Mucosa of stomach (tissue), 1 donor: ENCODE results near the gene GMPPA.

Experiments used
- H3K27me3 ChIP-seq: one replicate; pipeline ENCODE4 v1.7.0; 2013; ENCODE audit warnings: mild to moderate bottlenecking, low read length; ENCODE audit not compliant: control insufficient read depth, insufficient read depth
- H3K36me3 ChIP-seq: one replicate; pipeline ENCODE4 v1.7.0; 2013; ENCODE audit warnings: low read length; ENCODE audit not compliant: control insufficient read depth, insufficient read depth
- H3K4me1 ChIP-seq: one replicate; pipeline ENCODE4 v1.7.0; 2013; ENCODE audit warnings: mild to moderate bottlenecking, low read length; ENCODE audit not compliant: control insufficient read depth, insufficient read depth
- H3K4me3 ChIP-seq: one replicate; pipeline ENCODE4 v1.7.0; 2013; ENCODE audit warnings: low read length
- H3K9ac ChIP-seq: one replicate; pipeline ENCODE4 v1.7.0; 2013; ENCODE audit warnings: mild to moderate bottlenecking, low read length, moderate library complexity
- H3K9me3 ChIP-seq: one replicate; pipeline ENCODE4 v1.7.0; 2013; ENCODE audit warnings: mild to moderate bottlenecking, low read length, moderate library complexity; ENCODE audit not compliant: control insufficient read depth
- donor health status: Pancreatic carcinoma.

Gene GMPPA

DNA sequence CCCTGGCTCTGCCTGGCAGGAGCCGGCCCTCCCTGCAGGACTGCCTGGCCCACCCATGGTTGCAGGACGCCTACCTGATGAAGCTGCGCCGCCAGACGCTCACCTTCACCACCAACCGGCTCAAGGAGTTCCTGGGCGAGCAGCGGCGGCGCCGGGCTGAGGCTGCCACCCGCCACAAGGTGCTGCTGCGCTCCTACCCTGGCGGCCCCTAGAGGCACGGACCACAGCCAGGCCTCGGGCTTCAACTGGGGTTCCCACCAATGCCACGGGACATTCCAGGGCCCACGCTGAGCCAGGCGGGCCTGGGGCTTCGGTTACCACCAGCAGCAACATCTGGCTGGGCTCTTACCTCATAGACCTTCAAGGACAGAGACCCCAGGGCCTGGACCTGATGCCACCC lies 6.1 kb upstream of the GMPPA start:
- no peak overlapping the region for H3K4me3 ChIP-seq
- H3K36me3 ChIP-seq, result no peaks in the 10 kb centered on the region
- H3K9me3 ChIP-seq, result no peaks in the 10 kb centered on the region
- no peak overlapping the region for H3K9ac ChIP-seq
- peaks cover 67% of the 10 kb centered on the region for H3K27me3 ChIP-seq
- H3K4me1 ChIP-seq, result peaks cover 9% of the 10 kb centered on the region

DNA sequence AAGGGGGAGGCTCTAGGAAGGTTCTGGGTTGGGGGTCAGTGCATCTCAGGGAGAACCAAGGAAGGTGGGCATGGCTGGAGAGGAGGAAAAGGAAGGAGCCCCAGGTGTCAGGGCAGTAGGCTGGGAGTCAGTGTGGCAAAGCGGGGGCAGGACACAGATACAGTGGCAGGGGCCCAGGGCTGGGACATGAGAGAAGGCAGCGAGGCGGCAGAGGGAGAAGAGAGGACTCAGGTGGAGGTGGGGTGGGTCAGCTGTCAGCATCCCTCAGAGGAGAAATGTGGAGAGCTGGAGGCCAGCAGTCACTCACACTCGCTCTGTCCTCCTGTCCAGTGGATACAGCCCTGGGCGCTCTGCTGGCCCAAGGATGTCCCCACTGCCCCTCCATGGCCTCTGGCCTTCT lies 5.6 kb upstream of the GMPPA start:
- no peak overlapping the region for H3K9ac ChIP-seq
- peaks cover 67% of the 10 kb centered on the region for H3K27me3 ChIP-seq
- H3K36me3 ChIP-seq, result no peaks in the 10 kb centered on the region
- peaks cover 12% of the 10 kb centered on the region for H3K4me1 ChIP-seq
- no peak overlapping the region for H3K4me3 ChIP-seq
- H3K9me3 ChIP-seq, result no peaks in the 10 kb centered on the region

DNA sequence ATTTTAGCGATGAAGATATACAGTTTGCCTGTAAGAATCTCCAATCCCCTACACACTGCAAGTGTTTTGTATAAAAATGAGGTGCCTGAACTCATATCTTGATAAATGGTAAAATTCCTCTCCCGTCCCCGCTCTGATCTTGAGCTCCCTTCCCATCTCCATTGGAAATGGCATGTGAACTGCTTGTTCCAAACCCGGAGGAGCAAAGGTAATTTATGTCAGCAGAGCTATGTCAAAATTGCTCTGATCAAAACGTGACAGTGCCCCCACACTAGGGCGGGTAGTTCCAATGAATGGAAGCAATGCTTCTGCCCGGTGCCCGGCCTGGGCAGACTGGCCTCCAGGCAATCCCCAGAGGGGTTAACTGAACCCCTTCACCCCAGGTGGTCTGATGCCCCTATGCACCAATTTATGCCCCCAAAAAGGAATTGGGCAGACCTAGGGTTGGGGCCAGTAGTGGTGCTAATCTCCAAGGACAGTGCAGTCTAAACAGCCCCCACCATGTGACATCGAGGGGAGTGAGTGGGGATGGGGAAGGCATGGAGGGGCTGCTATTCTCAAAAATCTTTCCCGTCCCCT lies 3.6 kb upstream of the GMPPA start:
- Histone ChIP-seq H3K9ac (no peak overlapping the region), H3K4me1 (peaks cover 24% of the 10 kb centered on the region), H3K9me3 (no peaks in the 10 kb centered on the region), H3K27me3 (peaks cover 64% of the 10 kb centered on the region), H3K4me3 (no peak overlapping the region), H3K36me3 (no peaks in the 10 kb centered on the region)

DNA sequence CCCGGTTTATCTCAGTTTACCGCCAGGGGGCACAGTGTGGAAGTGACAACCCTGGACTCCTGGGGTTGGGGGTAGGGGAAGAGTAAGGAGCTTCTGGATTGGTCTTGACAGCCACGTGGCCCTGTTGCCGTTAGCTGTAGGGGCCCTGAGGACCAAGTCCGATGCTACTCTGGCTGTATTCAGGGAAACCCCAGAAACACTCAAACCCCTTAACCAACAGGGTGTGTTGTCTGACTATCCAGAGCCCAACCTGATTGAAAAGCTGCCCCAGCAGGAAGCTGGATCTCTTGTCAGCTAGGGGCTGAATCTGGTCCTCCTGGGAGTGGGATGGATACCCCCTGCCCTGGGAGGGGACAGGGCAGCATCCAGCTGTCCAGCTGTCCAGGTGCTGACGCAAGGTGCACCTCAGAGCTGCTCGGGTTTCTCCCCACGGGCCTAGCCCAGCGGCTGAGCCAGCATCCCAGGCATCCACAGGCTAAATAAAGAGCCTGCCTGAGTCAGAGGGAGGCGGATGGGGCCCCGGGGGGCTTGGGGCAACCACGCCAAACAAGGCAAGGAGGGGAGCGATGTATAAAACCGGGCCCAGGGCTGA lies 3.1 kb upstream of the GMPPA start:
- Histone ChIP-seq H3K27me3 (peaks cover 61% of the 10 kb centered on the region), H3K4me1 (peaks cover 26% of the 10 kb centered on the region), H3K4me3 (no peak overlapping the region), H3K36me3 (no peaks in the 10 kb centered on the region), H3K9ac (no peak overlapping the region), H3K9me3 (no peaks in the 10 kb centered on the region)

DNA sequence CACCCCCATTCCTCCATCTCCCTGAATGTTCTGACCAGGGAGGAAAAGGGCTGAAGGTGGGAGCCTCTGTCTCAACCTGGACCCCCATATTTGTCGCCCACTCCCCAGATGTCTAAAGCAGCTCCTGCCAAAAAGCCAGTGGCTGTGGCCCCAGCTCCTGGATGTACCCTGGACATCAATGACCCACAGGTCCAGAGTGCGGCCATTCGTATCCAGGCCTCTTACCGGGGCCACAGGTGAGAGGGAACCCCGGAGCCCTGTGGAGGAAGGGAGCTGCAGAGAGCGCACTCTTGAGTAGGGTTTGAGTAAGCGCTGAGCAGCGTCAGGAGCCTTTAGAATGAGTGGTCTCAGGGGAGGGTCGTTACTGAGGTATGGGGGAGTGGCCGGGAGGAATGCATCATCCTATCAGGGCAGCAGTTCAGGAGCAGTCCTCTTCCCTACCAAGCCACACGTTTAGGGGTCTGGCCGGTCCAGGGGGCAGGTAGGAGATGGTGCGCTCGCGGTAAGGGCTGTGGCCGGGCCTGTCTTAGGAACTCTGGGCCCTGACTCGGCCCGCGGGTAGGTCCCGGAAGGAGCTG lies 2.4 kb upstream of the GMPPA start:
- Histone ChIP-seq H3K9ac (no peak overlapping the region), H3K4me3 (no peak overlapping the region), H3K9me3 (no peaks in the 10 kb centered on the region), H3K36me3 (no peaks in the 10 kb centered on the region), H3K4me1 (peaks cover 26% of the 10 kb centered on the region), H3K27me3 (peaks cover 56% of the 10 kb centered on the region)

DNA sequence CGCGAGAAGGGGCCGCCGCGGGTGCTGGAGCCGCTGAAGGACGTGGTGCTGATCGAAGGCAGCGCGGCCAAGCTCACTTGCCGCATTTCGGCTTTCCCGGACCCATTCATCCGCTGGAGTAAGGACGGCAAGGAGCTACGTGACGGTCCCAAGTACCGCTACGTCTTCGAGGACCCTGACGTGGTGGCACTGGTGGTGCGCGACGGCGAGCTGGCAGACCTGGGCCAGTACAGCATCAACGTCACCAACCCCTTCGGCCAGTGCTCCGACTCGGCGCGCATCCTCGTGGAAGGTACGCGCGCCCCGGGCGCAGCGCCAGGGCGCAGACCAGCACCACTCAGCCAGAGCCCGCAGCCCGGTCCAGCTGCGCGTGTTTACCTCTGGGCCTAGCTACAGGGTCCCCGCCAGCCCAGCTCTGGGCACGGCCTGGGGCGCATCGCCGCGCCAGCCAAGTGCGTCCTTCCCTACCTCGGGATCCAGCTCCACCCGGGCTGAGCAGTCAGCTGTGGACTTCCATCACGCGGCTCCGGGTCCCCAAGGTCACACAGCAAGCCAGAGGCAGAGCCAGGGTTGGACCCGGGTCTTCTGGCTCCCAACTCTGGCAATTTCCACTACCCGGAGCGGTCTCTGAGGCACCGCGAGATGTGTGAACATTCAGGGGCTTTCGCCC lies 1.7 kb upstream of the GMPPA start:
- Histone ChIP-seq H3K9ac (no peak overlapping the region), H3K9me3 (no peaks in the 10 kb centered on the region), H3K36me3 (no peaks in the 10 kb centered on the region), H3K27me3 (peaks cover 53% of the 10 kb centered on the region), H3K4me1 (peaks cover 26% of the 10 kb centered on the region), H3K4me3 (no peak overlapping the region)

DNA sequence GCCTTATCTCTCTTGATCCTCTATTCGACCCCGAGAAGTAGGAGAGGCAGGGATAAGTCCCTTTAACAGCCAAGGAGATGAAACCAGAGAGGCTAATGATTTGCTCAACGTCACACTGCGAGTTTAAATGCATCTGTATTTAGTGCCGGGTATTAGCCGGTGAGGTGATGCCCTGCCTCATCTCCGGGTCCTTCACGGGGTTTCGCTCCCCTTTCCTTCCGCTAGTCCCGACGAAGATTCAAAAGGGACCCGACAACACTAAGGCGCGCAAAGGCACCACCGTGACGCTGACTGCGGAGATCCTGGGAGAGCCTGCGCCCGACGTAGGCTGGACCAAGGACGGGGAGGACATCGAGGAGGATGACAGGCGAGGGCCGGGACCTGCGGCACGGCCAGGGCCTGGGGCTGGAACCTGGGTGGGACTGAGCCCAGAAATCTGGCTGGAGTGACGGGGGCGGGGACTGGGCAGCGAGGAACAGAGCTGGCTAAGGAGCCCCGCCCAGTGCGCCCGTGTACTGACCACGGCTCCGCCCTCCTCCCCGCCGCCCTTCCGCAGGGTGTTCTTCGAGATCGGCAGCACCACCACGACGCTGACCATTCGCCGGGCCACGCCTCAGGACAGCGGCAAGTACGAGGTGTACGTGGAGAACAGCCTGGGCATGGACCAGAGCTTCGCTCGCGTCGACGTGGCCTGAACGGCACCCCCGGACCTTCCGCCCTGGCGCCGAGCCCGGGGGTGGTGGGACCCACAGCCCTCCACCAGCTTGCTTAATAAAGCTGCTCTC lies 1.0 kb upstream of the GMPPA start:
- Histone ChIP-seq H3K9ac (peak overlapping the region; percentile 94), H3K4me1 (peaks cover 26% of the 10 kb centered on the region), H3K9me3 (no peaks in the 10 kb centered on the region), H3K36me3 (no peaks in the 10 kb centered on the region), H3K4me3 (peak overlapping the region; percentile 96), H3K27me3 (peaks cover 48% of the 10 kb centered on the region)

DNA sequence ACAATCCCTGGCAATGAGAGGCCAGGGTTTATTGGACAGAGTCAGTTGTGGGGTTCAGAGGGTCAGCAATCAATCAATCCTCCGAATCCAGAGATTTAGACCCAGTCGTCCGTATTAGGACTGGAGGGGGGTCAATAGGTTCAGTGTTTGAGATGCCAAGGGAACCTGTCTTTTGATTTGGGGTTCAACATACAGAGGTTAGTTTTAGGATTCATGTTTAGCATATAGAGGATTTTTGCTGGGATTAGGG lies 292 bp downstream of the GMPPA start:
- Histone ChIP-seq H3K4me1 (peaks cover 26% of the 10 kb centered on the region), H3K27me3 (peaks cover 36% of the 10 kb centered on the region), H3K4me3 (peak overlapping the region; percentile 96), H3K9me3 (no peaks in the 10 kb centered on the region), H3K9ac (peak overlapping the region; percentile 94), H3K36me3 (no peaks in the 10 kb centered on the region)

DNA sequence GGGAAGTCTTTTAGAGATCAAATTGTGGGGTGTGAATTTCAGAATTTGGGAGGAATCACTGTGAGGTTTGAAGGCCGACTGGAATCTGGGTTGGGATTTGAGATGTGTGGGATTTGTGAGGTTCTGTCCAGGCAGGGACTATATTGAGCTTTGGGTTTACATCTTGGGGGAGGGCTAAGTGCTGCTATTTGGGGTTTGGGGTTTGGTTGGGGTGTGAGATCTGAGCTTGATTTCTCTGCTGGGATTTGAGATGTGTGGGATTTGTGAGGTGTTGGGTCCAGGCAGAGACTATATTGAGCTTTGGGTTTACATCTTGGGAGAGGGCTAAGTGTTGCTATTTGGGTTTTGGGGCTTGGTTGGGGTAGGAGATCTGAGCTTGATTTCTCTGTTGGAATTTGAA lies 864 bp downstream of the GMPPA start:
- no peaks in the 10 kb centered on the region for H3K9me3 ChIP-seq
- peaks cover under 1% of the 10 kb centered on the region for H3K36me3 ChIP-seq
- peaks cover 26% of the 10 kb centered on the region for H3K4me1 ChIP-seq
- peaks cover 32% of the 10 kb centered on the region for H3K27me3 ChIP-seq
- peak overlapping the region; percentile 94 for H3K9ac ChIP-seq
- peak overlapping the region; percentile 96 for H3K4me3 ChIP-seq

DNA sequence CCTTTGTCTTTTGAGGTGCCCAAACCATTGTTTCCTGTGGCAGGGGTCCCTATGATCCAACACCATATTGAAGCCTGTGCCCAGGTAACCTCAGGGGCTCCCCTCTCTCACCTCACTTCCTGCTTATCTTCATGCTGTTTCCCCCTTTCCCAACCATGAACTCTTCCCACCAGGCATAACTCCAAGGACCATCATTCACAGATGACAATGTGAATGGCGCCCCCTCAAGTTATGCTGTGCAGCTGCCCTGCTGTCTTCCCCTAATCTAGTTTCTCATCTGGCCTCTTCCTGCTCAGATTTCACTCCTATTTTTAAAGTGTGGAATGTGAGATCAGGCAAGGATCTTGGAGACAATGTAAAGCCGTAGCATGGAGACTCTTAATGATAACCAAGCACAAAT lies 1.4 kb downstream of the GMPPA start:
- Histone ChIP-seq H3K9me3 (no peaks in the 10 kb centered on the region), H3K27me3 (peaks cover 26% of the 10 kb centered on the region), H3K9ac (no peak overlapping the region), H3K4me3 (no peak overlapping the region), H3K4me1 (peaks cover 26% of the 10 kb centered on the region), H3K36me3 (peaks cover 5% of the 10 kb centered on the region)

DNA sequence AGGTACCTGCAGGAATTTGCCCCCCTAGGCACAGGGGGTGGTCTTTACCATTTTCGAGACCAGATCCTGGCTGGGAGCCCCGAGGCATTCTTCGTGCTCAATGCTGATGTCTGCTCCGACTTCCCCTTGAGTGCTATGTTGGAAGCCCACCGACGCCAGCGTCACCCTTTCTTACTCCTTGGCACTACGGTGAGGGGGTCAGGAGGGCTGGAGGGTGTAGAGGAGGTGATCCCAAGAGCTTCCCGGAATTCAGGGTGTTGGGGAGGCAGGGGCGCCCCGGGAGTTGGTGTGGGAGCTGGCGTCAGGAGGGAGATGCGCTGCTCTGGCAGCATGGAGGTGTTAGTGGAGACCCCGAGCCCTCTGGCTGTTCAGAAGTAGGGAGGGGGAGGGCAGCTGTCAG lies 3.2 kb downstream of the GMPPA start:
- Histone ChIP-seq H3K27me3 (peaks cover 9% of the 10 kb centered on the region), H3K4me1 (peaks cover 25% of the 10 kb centered on the region), H3K36me3 (peaks cover 19% of the 10 kb centered on the region), H3K9me3 (no peaks in the 10 kb centered on the region), H3K4me3 (no peak overlapping the region), H3K9ac (no peak overlapping the region)

DNA sequence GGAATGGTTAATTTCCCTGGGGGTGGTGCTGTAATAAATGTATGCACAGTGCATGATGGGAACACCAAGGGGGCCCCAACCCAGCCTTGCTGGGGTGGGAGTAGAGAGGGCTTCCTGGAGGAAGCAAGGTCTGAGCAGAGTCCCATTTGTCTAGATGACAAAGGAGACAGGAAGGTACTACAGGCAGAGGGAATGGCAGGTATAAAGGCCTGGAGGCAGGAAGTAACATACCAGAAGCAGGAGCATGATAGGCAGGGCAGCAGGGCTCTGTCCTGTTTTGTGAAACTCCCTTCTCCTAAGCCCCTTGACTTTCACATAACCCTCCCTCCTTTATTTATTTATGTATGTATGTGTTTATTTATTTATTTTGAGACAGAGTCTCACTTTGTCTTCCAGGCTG lies 3.9 kb downstream of the GMPPA start:
- H3K36me3 ChIP-seq, result peaks cover 19% of the 10 kb centered on the region
- H3K9me3 ChIP-seq, result no peaks in the 10 kb centered on the region

More for the DNA sequence above, 3.9 kb downstream of the GMPPA start:
- Histone ChIP-seq H3K9ac (no peak overlapping the region), H3K4me3 (no peak overlapping the region), H3K4me1 (peaks cover 17% of the 10 kb centered on the region), H3K27me3 (peaks cover 2% of the 10 kb centered on the region)
